ENCODE data around the gene C2orf78.
A peak's percentile ranks its signal among the peaks of the same experiment; 100 is the strongest.

C2orf78 gene

GRCh38 chr2:73780237-73780582 is 3.8 kb upstream of the C2orf78 start:
- no peak for DNase-seq

- peak; percentile 5 for DNase-seq
Observed at GRCh38 chr2:73783402-73783801, 581 bp upstream of the C2orf78 start.

- no peak for DNase-seq
Observed at GRCh38 chr2:73811878-73812277, 27.9 kb downstream of the C2orf78 start.

GRCh38 chr2:73812635-73813034 is 28.7 kb downstream of the C2orf78 start:
- no peak for DNase-seq

- DNase-seq = no peak
Observed at GRCh38 chr2:73818296-73818695, 34.3 kb downstream of the C2orf78 start.

- DNase-seq = no peak
Observed at GRCh38 chr2:73821227-73821626, 37.2 kb downstream of the C2orf78 start.

DNA sequence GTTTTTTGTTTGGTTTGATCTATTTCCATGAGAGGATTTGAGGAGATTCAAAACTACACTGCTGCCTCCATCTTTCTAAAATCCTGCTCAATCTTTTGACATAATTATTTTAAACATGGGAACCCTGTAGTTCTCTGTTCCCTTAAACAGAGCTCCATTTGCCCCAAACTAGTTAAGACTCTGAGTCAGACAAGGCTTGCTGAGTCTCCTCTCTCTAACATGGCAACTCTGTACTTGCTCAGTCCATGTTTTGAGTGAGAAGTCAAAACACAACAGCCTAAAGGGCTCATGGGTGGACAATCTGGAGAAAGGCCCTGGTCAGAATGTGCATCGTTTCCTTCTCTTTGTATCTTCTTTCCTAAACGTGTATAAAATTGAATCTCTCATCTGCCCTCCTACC is 37.7 kb downstream of the C2orf78 start:
- no peak for DNase-seq

DNA sequence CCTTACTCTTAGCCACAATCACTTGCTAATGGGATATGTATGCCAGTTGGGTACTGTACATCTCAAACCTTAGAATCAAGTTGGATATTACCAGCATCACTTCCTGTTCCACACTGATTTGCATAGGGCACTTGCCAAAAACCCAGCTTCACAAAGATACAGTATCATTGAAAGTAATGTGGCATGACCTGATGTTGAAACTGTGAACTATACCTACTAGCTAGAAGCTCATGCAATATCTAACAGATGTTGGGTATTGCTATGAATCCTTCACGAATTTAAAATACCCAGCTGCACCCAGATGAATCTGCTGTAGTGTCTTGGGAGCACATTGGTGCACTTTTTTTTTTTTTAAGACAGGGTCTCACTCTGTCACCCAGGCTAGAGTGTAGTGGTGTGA is 38.3 kb downstream of the C2orf78 start:
- no peak for DNase-seq

DNA sequence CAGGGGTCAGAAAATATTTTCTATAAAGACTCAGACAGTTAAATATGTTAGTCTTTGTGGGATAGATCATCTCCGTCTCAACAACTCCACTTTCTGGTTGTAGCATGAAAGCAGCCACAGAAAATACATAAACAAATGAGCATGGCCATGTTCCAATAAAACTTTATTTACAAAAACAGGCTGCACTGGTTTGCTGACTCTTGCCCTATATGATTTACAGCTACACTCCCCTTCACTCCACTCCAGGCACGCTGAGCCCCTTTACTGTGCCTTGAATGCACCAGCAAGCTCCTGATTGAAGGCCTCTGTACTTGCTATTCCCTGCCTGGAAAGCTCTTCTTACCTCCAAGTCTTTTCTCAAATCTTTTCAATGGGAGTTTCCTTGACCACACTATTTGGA is 39.0 kb downstream of the C2orf78 start:
- no peak for DNase-seq

DNA sequence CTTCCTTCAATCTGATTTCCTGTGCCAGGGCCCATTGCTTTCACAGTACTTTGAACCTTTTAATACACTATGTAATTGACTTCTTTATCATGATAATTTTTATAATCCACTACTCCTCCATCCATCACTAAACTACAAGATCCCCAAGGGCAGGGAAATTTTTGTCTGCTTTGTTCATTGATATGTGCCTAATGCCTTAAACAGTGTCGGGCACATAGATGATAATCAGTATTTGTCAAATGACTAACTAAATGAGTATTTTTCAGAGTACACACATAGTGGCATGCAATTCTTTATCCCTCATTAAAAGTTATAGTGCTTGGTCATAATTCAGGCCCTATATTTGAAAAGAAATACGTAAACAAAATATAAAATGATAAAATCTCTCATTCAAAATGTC is 39.4 kb downstream of the C2orf78 start:
- DNase-seq = no peak

DNA sequence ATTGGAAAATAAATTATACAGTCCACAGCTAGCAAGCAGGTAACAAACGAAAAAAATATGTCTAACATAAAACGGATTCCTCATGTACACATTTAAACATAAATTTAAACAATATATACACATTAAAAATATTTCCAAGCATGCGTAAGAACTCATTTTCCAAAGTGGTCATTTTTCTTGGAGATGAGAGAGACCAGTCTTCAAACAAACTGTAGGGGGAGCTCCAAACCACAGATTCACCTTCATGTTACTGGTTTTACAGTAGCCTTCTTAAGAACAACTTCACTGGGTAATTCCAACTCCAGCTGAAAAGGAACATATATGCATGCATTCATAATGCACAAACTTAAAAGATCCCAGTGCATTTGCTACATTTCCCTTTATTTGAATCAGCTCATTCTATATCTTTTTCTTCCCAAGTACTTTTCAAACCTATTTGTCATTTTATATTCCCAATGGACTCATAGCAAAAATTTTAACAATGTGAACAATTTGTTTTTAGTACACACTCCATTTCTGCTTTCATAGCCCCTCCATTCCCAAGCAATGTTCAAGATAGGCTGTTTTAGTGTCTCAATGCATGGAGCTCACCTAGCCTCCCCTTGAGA is 40.0 kb downstream of the C2orf78 start:
- peak; percentile 77 for DNase-seq

- peak; percentile 6 for DNase-seq
Observed at GRCh38 chr2:73825408-73825807, 41.4 kb downstream of the C2orf78 start.

GRCh38 chr2:73827018-73827417 is 43.0 kb downstream of the C2orf78 start:
- DNase-seq = peak; percentile 46

- no peak for DNase-seq
Observed at GRCh38 chr2:73827660-73828388, 43.8 kb downstream of the C2orf78 start.

- no peak for DNase-seq
Observed at GRCh38 chr2:73828389-73828817, 44.4 kb downstream of the C2orf78 start.

DNA sequence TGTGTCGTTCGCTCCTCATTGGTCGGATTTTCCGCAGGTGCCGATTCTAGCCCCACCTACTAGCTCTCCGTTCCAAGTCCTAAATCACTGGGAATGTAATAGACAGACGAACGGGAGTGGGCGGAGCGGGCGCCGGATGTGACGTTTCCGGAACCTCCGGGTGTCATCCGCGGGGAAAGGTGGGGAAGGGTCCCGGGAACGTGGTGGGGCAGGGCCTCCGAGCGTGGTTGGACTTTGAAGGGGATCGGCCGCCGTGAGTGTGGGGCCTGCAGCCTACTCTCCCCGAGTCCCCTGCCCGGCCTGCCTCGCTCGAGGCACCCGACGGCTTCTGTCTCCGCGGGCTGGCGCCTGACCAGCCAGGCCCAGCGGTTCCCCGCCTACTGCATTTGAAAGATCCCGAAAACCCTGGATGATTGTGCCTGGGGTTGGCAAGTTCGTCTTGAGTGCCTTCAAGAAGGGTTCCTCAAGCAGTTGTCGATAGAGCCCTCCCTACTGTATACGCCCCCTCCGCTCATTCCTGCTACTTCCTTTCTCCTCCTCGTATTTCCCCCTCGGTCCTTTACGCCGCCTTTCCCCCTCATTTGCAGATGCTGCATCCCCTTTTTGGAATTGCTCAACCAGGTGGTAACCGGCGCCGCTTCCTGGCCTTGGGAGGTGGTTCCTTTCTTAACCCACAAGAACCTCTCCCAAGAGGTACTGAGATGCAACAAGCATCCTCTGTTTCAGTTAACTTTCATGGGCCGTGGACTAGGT is 45.0 kb downstream of the C2orf78 start, which contains the start of gene STAMBP:
TSS of gene STAMBP (plus strand) at position 144 of the 753 bp plus-strand sequence. CDS start 1,896 bp downstream, outside the sequence.
- peak; percentile 97 for DNase-seq

- peak; percentile 71 for DNase-seq
Observed at GRCh38 chr2:73830871-73831401, 47.0 kb downstream of the C2orf78 start.

DNA sequence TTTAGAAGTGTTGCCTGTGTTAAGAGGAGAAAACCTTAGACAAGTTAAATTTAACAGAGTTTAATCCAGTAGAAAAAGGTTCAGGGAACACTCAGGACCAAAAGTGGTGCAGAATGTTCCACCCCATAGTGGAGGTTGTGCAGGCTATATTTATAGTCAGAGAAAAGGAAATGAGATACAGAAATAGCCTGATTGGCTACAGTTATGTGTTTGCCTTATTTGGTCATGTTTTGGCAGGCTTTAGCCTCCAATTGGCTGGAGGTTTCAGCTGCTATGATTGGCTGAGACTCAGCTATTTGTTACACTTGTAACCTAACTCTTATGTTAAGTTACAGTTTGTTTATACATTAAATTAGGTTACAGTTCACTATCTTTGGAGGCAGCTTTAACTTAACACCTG is 48.9 kb downstream of the C2orf78 start:
- peak; percentile 49 for DNase-seq

DNA sequence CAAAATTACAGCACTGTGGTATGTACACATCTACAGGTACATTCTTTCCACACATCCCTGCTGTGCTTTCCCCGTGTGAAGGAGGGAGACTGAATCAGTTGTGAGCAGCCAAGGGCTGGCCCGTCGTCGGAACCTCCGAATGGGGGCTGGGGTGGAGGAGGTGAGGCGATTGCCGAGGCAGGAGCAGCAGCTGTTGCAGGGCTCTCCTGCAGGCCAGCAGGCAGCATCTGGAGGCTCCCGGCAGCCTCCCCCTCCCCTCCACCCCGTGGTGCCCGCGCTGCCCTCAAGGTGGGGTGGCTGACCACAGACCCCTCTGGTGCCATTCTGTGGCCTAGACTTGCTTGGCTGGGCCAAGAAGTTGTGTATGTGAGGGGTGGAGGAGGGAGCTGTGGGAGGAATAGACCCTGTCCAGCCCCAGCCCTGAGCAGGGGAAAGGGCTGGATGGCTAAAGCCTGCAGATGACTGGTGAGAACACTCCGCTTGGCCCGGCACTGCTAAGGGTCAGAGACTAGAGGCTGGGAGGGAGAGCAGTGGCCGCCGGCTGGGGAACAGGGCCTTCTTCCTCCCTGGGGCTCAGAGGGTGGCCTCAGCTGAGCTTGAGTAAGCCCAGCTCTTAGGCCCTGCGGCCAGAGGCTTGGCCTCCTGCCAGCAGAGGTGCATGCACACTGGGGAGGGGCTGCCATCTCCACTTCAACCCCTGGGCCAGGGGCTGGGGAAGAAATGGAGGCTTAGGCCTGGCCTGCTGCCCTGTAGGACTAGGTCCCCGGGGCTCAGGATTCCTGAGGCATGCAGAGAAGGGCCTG is 52.4 kb downstream of the C2orf78 start:
- DNase-seq = no peak

- DNase-seq = no peak
Observed at GRCh38 chr2:73837847-73838585, 54.0 kb downstream of the C2orf78 start.

DNA sequence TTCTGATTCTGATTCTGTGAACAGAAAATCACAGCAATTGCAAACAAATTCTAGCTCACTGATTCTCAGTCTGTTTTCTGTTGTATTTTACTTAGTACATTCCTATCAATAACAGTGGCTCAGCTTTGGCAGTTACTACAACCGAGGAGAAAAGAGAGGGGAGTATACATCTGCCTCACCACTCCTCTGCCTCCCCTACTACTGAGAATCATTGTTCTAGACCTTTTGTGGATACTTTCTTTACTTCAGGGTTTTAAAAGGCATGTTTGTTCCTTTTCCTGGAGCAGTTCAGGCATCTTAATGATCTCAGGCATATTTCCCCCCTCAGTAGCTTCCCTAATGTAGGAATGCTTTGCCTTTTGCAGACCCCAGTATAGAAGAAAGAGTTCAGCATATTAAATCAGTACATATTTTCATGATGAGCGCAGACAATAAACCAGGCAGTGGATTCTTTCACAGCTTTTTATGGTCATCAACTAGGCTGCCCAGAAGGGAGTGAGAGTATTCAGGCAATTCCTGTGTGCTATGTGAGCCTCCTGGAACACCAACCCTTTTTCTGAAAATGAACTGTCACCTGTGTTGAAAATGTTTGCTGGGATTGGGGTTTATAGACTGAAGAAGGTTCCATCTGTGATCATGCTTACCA is 55.0 kb downstream of the C2orf78 start:
- peak; percentile 68 for DNase-seq
